Measurements from ENCODE around the gene SLC37A1. TPM values are rescaled to one million over a fixed set of nuclear protein-coding genes. Genes with fewer than 3 reads are reported as not detected.
"Not testable (repeated sequence)": the region's sequence is repeated elsewhere in the genome, so short reads cannot be mapped to it uniquely, and the experiment has no call there.

Gene SLC37A1
- total RNA-seq, 4 donors from 2014 or later, result 66.0 to 249 (median 195) TPM

- Histone ChIP-seq H3K4me1 (peaks cover 0 to 14% (median 0%) of the 10 kb centered on the region in 4 donors), H3K27ac (no peak overlapping the region), H3K9me3 (no peaks in the 10 kb centered on the region), H3K36me3 (no peaks in the 10 kb centered on the region), H3K4me3 (no peak overlapping the region), H3K27me3 (no peaks in the 10 kb centered on the region)
- DNase-seq, result peak in 1 of 3 donors; percentile 19
- TF ChIP-seq CTCF (IDR thresholded peaks at IDR 0.05), result no peak
- no peak for TF ChIP-seq POLR2A (IDR thresholded peaks at IDR 0.05)
Observed at GRCh38 chr21:42626171-42626570, 112.5 kb downstream of the SLC37A1 start.

GRCh38 chr21:42627527-42628289, 114.1 kb downstream of the SLC37A1 start:
- TF ChIP-seq CTCF (IDR thresholded peaks at IDR 0.05), result no peak
- TF ChIP-seq POLR2A (IDR thresholded peaks at IDR 0.05), result no peak
- peak in 1 of 3 donors; percentile 24 for DNase-seq
- no peak overlapping the region for H3K4me3 ChIP-seq
- peaks cover 0 to 14% (median 0%) of the 10 kb centered on the region in 4 donors for H3K4me1 ChIP-seq
- H3K9me3 ChIP-seq, result no peaks in the 10 kb centered on the region
- no peaks in the 10 kb centered on the region for H3K27me3 ChIP-seq
- H3K36me3 ChIP-seq, result no peaks in the 10 kb centered on the region
- no peak overlapping the region for H3K27ac ChIP-seq

- not testable (repeated sequence) for H3K9me3 ChIP-seq, DNase-seq, H3K27me3 ChIP-seq, H3K36me3 ChIP-seq, H3K4me3 ChIP-seq, H3K27ac ChIP-seq
- peaks cover 0 to 14% (median 0%) of the 10 kb centered on the region in 4 donors for H3K4me1 ChIP-seq
Observed at GRCh38 chr21:42628466-42629061, 114.9 kb downstream of the SLC37A1 start.

- Histone ChIP-seq H3K27ac (no peak overlapping the region), H3K4me1 (peaks cover 0 to 2% (median 0%) of the 10 kb centered on the region in 4 donors), H3K9me3 (no peaks in the 10 kb centered on the region), H3K27me3 (no peaks in the 10 kb centered on the region), H3K36me3 (no peaks in the 10 kb centered on the region), H3K4me3 (no peak overlapping the region)
- TF ChIP-seq CTCF (IDR thresholded peaks at IDR 0.05), result no peak
- TF ChIP-seq POLR2A (IDR thresholded peaks at IDR 0.05), result no peak
- DNase-seq, result peak in 1 of 3 donors; percentile 34
Observed at GRCh38 chr21:42629933-42630589, 116.4 kb downstream of the SLC37A1 start.

GRCh38 chr21:42630626-42631025, 117.0 kb downstream of the SLC37A1 start:
- no peaks in the 10 kb centered on the region for H3K9me3 ChIP-seq
- no peaks in the 10 kb centered on the region for H3K4me1 ChIP-seq
- TF ChIP-seq POLR2A (IDR thresholded peaks at IDR 0.05) (no peak), CTCF (IDR thresholded peaks at IDR 0.05) (no peak)
- no peak overlapping the region for H3K27ac ChIP-seq
- no peaks in the 10 kb centered on the region for H3K36me3 ChIP-seq
- no peaks in the 10 kb centered on the region for H3K27me3 ChIP-seq
- no peak overlapping the region for H3K4me3 ChIP-seq
- DNase-seq, result peak in 2 of 3 donors; percentile 25 to 32

Other genes starting within 250 kb of the SLC37A1 start
- gene TFF3, start 198.4 kb upstream of the SLC37A1 start, total RNA-seq, result 1,000 to 10,000 TPM in 1 of 4 donors, 100 to 1,000 TPM in 3; 178 to 1,063 (median 636) TPM
- 1 to 10 TPM in 1 of 4 donors, not detected in 3; 6.7 TPM for gene TFF2, start 162.9 kb upstream of the SLC37A1 start, total RNA-seq
- gene TFF1, start 147.3 kb upstream of the SLC37A1 start, total RNA-seq, result 100 to 1,000 TPM in 2 of 4 donors, 10 to 100 TPM in 1, not detected in 1; 32.4 to 136 (median 103) TPM
- 1 to 10 TPM in 1 of 4 donors, under 1 TPM in 1, not detected in 2; 0.54 to 2.5 TPM for gene TMPRSS3, start 117.8 kb upstream of the SLC37A1 start, total RNA-seq
- 10 to 100 TPM in 1 of 4 donors, 1 to 10 TPM in 3; 3.9 to 14.0 (median 5.3) TPM for gene UBASH3A, start 110.0 kb upstream of the SLC37A1 start, total RNA-seq
- gene RSPH1, start 17.6 kb upstream of the SLC37A1 start, total RNA-seq, result 10 to 100 TPM in 1 of 4 donors, 1 to 10 TPM in 3; 2.5 to 11.0 (median 6.7) TPM
- 100 to 1,000 TPM in 3 of 4 donors, 10 to 100 TPM in 1; 92.4 to 478 (median 444) TPM for gene PDE9A, start 139.8 kb downstream of the SLC37A1 start, total RNA-seq